Coronary artery (tissue), 2 donors: ENCODE data around the gene RARG.

Experiments
- DNase-seq: peaks from one replicate; pipeline ENCODE4 v3.0.0-alpha.2; 2017; ENCODE audit warnings: low spot score
- H3K27ac ChIP-seq, 2 donors: fragments of 200-600 bp; sonication (generic); one replicate each; pipeline ENCODE4 v1.5.1; 2016 to 2019
- H3K4me3 ChIP-seq: fragments of 200-600 bp; sonication (generic); 2 replicates; pipeline ENCODE4 v1.5.1; 2016; ENCODE audit warnings: mild to moderate bottlenecking, moderate library complexity
- CTCF ChIP-seq: fragments of 200-600 bp; sonication (generic); IDR thresholded peaks from one replicate; pipeline ENCODE4 v1.5.1; 2019; ENCODE audit warnings: antibody characterized with exemption

The RARG gene

GRCh38 chr12:53219292-53219955, 12.6 kb downstream of the RARG start:
- no peak for TF ChIP-seq CTCF

GRCh38 chr12:53218551-53219291, 13.3 kb downstream of the RARG start:
- no peak for DNase-seq
- no peak for TF ChIP-seq CTCF
- peak overlapping the region; percentile 74 to 93 for H3K27ac ChIP-seq
- H3K4me3 ChIP-seq = peak overlapping the region; percentile 90

More at GRCh38 chr12:53219292-53219955, 12.6 kb downstream of the RARG start:
- peak overlapping the region; percentile 90 for H3K4me3 ChIP-seq
- H3K27ac ChIP-seq = peak overlapping the region; percentile 74 to 93
- no peak for DNase-seq

GRCh38 chr12:53217931-53218307, 14.1 kb downstream of the RARG start:
- no peak for DNase-seq
- TF ChIP-seq CTCF = no peak
- peak overlapping the region; percentile 90 for H3K4me3 ChIP-seq
- H3K27ac ChIP-seq = peak overlapping the region; percentile 74 to 93

GRCh38 chr12:53217051-53217930, 14.7 kb downstream of the RARG start:
- DNase-seq = no peak
- Histone ChIP-seq H3K27ac (peak overlapping the region; percentile 74 to 93), H3K4me3 (peak overlapping the region; percentile 90)
- TF ChIP-seq CTCF = no peak

GRCh38 chr12:53215497-53215896, 16.5 kb downstream of the RARG start:
- Histone ChIP-seq H3K27ac (peak overlapping the region in 1 of 2 donors; percentile 51), H3K4me3 (peak overlapping the region; percentile 2)
- TF ChIP-seq CTCF = no peak
- DNase-seq = no peak

- no peak for TF ChIP-seq CTCF
- no peak for DNase-seq
- peak overlapping the region in 1 of 2 donors; percentile 51 for H3K27ac ChIP-seq
- no peak overlapping the region for H3K4me3 ChIP-seq
Observed at GRCh38 chr12:53214687-53215455, 17.1 kb downstream of the RARG start.
